ENCODE results near the gene AGXT2. TPM values are rescaled to one million over a fixed set of nuclear protein-coding genes. Genes with fewer than 3 reads are reported as not detected.

Gene AGXT2
- total RNA-seq, 1 experiment from 2014 or later: not detected

- Histone ChIP-seq H3K23ac (ENCODE audit: insufficient read length, low read depth, low read length) (no peak overlapping the region), H2AK5ac (ENCODE audit: insufficient read length, low read length) (no peak overlapping the region), H4K8ac (replicated peaks; ENCODE audit: insufficient read length, low read depth, low read length) (no peak overlapping the region), H4K91ac (ENCODE audit: insufficient read length, low read depth, low read length) (no peak overlapping the region), H3K4ac (ENCODE audit: low read depth, low read length) (no peak overlapping the region), H3K79me2 (ENCODE audit: insufficient read depth, low read length) (no peaks in the 10 kb centered on the region), H3K9me3 (ENCODE audit: control insufficient read depth, low read depth, low read length) (no peaks in the 10 kb centered on the region), H4K20me1 (ENCODE audit: control insufficient read depth, insufficient read depth, insufficient read length) (no peaks in the 10 kb centered on the region), H2BK120ac (ENCODE audit: low read depth, low read length, poor library complexity, severe bottlenecking) (no peak overlapping the region), H3K79me1 (ENCODE audit: insufficient read depth, low read depth, low read length, poor library complexity, severe bottlenecking) (no peaks in the 10 kb centered on the region), H2BK12ac (ENCODE audit: insufficient read length, low read depth, low read length) (no peak overlapping the region), H2BK20ac (ENCODE audit: low read depth, low read length, poor library complexity, severe bottlenecking) (no peak overlapping the region), H3K14ac (ENCODE audit: insufficient read depth, low read length) (no peak overlapping the region), H3K23me2 (ENCODE audit: insufficient read length, low read depth, low read length, poor library complexity, severe bottlenecking) (no peaks in the 10 kb centered on the region), H2AFZ (ENCODE audit: low read length) (no peak overlapping the region), H3K18ac (ENCODE audit: insufficient read length, low read depth, low read length) (no peak overlapping the region), H3K27ac (ENCODE audit: insufficient read length, low read depth, low read length) (no peak overlapping the region), H3T11ph (ENCODE audit: low read length) (no peak overlapping the region), H3K27me3 (ENCODE audit: insufficient read depth, low read length) (no peaks in the 10 kb centered on the region), H3K56ac (ENCODE audit: insufficient read length, low read depth, low read length) (no peak overlapping the region), H4K5ac (ENCODE audit: insufficient read length, low read depth, low read length) (no peak overlapping the region), H3K4me1 (ENCODE audit: insufficient read depth, low read length) (no peaks in the 10 kb centered on the region), H3K9ac (ENCODE audit: extremely low read depth, insufficient read length, low read length) (no peak overlapping the region), H2BK5ac (ENCODE audit: insufficient read length, low read length) (no peak overlapping the region), H3K4me2 (ENCODE audit: insufficient read depth, insufficient read length, low read length) (no peak overlapping the region), H2BK15ac (ENCODE audit: low read depth, low read length) (no peak overlapping the region)
- H3K4me1 Mint-ChIP-seq: peaks cover 0 to 2% of the 10 kb centered on the region in 2 experiments; a peak in 1 of 4 replicates
- no peak for DNase-seq
- H3K27ac Mint-ChIP-seq: no peak overlapping the region; a peak in 1 of 7 replicates
- no peaks in the 10 kb centered on the region for H3K9me3 Mint-ChIP-seq
- H3K36me3 Mint-ChIP-seq (ENCODE audit: insufficient read depth in 1 of 3, low read depth in 3 of 3): peaks cover 5 to 19% (median 13%) of the 10 kb centered on the region in 3 experiments; a peak in 5 of 7 replicates
- no peak for TF ChIP-seq CTCF (conservative IDR thresholded peaks at IDR 0.05)
- no peaks in the 10 kb centered on the region for H3K27me3 Mint-ChIP-seq (ENCODE audit: low read depth)
- no peak overlapping the region for H3K4me3 Mint-ChIP-seq
- no CpG with 5 or more reads among the region's 1 CpG for WGBS (ENCODE audit: extremely low coverage, insufficient read length, low lambda C conversion rate)
Measured at GRCh38 chr5:34959323-34959722, 88.4 kb downstream of the AGXT2 start.

Data from H9 (cell line).